GM12878 (cell line): ENCODE measurements around the gene HUNK.

Source experiments
- SMAD1 ChIP-seq: fragments of 450-650 bp; IDR thresholded peaks from 2 replicates; pipeline ENCODE4 v1.6.1; 2018; ENCODE audit warnings: mild to moderate bottlenecking, low read depth; ENCODE audit not compliant: partially characterized antibody
- TF ChIP-seq, protein P1 (sequence below), 3 experiments: IDR thresholded peaks in 2 of 3; conservative IDR thresholded peaks in 1 of 3; 2 replicates each; pipeline ENCODE4 v1.5.1; 2011; ENCODE audit warnings: low read depth in 3 of 3, low read length in 3 of 3, mild to moderate bottlenecking in 3 of 3, control low read depth in 2 of 3, moderate library complexity in 2 of 3, inconsistent platforms in 1 of 3, mixed read lengths in 1 of 3; ENCODE audit not compliant: control insufficient read depth in 2 of 3, insufficient read depth in 1 of 3; ENCODE audit errors: extremely low read depth in 1 of 3

DNA sequence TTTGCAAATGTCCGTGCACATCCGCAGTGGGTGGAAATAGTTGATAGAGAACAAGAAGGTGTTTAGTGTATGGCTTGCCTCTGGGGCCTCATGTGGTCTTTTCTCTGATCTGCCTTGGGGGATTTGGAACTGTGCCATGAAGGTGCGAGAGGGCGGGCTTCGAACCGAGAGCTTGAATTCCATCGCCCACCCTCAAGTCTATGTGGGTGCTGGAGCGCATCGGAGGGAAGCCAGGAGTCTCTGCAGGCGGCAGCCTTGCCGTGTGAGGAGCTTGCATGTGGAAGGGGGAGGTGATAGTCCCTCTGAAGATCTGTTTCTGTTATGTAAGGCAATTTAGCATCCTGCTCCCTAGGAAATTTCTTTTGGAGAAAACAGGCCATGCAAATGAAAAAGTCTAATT, 119.6 kb downstream of the HUNK start:
- no peak for TF ChIP-seq SMAD1
- TF ChIP-seq, protein P1, sequence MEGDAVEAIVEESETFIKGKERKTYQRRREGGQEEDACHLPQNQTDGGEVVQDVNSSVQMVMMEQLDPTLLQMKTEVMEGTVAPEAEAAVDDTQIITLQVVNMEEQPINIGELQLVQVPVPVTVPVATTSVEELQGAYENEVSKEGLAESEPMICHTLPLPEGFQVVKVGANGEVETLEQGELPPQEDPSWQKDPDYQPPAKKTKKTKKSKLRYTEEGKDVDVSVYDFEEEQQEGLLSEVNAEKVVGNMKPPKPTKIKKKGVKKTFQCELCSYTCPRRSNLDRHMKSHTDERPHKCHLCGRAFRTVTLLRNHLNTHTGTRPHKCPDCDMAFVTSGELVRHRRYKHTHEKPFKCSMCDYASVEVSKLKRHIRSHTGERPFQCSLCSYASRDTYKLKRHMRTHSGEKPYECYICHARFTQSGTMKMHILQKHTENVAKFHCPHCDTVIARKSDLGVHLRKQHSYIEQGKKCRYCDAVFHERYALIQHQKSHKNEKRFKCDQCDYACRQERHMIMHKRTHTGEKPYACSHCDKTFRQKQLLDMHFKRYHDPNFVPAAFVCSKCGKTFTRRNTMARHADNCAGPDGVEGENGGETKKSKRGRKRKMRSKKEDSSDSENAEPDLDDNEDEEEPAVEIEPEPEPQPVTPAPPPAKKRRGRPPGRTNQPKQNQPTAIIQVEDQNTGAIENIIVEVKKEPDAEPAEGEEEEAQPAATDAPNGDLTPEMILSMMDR (IDR thresholded peaks at IDR 0.05 in 2 of 3, conservative IDR thresholded peaks at IDR 0.05 in 1 of 3; ENCODE audit: control insufficient read depth in 2 of 3, extremely low read depth in 1 of 3, insufficient read depth in 1 of 3, low read depth in 3 of 3, low read length in 3 of 3), result no peak
